Measurements from ENCODE around the gene PPP2R5A. TPM values are rescaled to one million over a fixed set of nuclear protein-coding genes. Genes with fewer than 3 reads are reported as not detected.

PPP2R5A gene
- total and polyA plus RNA-seq, 3 donors from 2014 or later: 19.9 to 37.8 (median 26.9) TPM

GRCh38 chr1:212256369-212256768, 28.8 kb upstream of the PPP2R5A start:
- Histone ChIP-seq H3K36me3 (ENCODE audit: low read depth, missing control alignments) (no peaks in the 10 kb centered on the region), H3K27ac (no peak overlapping the region), H3K9me3 (no peaks in the 10 kb centered on the region), H3K4me1 (no peaks in the 10 kb centered on the region), H3K4me3 (no peak overlapping the region), H3K27me3 (no peaks in the 10 kb centered on the region)
- WGBS, 2 donors: 75 to 82% methylated on average over 1 of the region's 1 CpG
- intact Hi-C loops (cut with DNase I; ENCODE audit: low total_unique reads): no loop called here
- no peak for TF ChIP-seq CTCF (IDR thresholded peaks at IDR 0.05)
- TF ChIP-seq POLR2A (IDR thresholded peaks at IDR 0.05): no peak
- no peak for DNase-seq

GRCh38 chr1:212257157-212257556, 28.1 kb upstream of the PPP2R5A start:
- WGBS, 2 donors: 92 to 94% methylated on average over 4 of the region's 4 CpGs
- no peaks in the 10 kb centered on the region for H3K36me3 ChIP-seq (ENCODE audit: low read depth, missing control alignments)
- no peaks in the 10 kb centered on the region for H3K27me3 ChIP-seq
- H3K27ac ChIP-seq: no peak overlapping the region
- intact Hi-C loops (cut with DNase I; ENCODE audit: low total_unique reads): no loop called here
- H3K4me1 ChIP-seq: no peaks in the 10 kb centered on the region
- no peak overlapping the region for H3K4me3 ChIP-seq
- TF ChIP-seq CTCF (IDR thresholded peaks at IDR 0.05) (no peak), POLR2A (IDR thresholded peaks at IDR 0.05) (no peak)
- H3K9me3 ChIP-seq: no peaks in the 10 kb centered on the region
- no peak for DNase-seq

GRCh38 chr1:212259693-212260480, 25.3 kb upstream of the PPP2R5A start:
- TF ChIP-seq POLR2A (IDR thresholded peaks at IDR 0.05): no peak
- no peak for TF ChIP-seq CTCF (IDR thresholded peaks at IDR 0.05)
- intact Hi-C loops (cut with DNase I; ENCODE audit: low total_unique reads): no loop called here
- no peak for DNase-seq
- 84 to 91% methylated on average over 5 of the region's 5 CpGs for WGBS, 2 donors
- Histone ChIP-seq H3K4me3 (no peak overlapping the region), H3K4me1 (no peaks in the 10 kb centered on the region), H3K9me3 (no peaks in the 10 kb centered on the region), H3K36me3 (ENCODE audit: low read depth, missing control alignments) (no peaks in the 10 kb centered on the region), H3K27ac (no peak overlapping the region), H3K27me3 (no peaks in the 10 kb centered on the region)

GRCh38 chr1:212260557-212261355, 24.5 kb upstream of the PPP2R5A start:
- WGBS, 2 donors: 94% methylated on average over 3 of the region's 3 CpGs
- no peaks in the 10 kb centered on the region for H3K9me3 ChIP-seq
- TF ChIP-seq CTCF (IDR thresholded peaks at IDR 0.05): no peak

More at GRCh38 chr1:212260557-212261355, 24.5 kb upstream of the PPP2R5A start:
- Histone ChIP-seq H3K36me3 (ENCODE audit: low read depth, missing control alignments) (no peaks in the 10 kb centered on the region), H3K27me3 (no peaks in the 10 kb centered on the region), H3K4me3 (no peak overlapping the region), H3K4me1 (no peaks in the 10 kb centered on the region), H3K27ac (no peak overlapping the region)
- intact Hi-C loops (cut with DNase I; ENCODE audit: low total_unique reads): no loop called here
- no peak for DNase-seq
